Bronchial epithelial cell (primary cell): ENCODE data around the gene MOK. TPM values are rescaled to one million over a fixed set of nuclear protein-coding genes. Genes with fewer than 3 reads are reported as not detected.
A peak's percentile ranks its signal among the peaks of the same experiment; 100 is the strongest.

Experiments used
- DNase-seq: peaks from one replicate; pipeline ENCODE4 v3.0.0-alpha.2; 2010; ENCODE audit warnings: low read depth
- FAIRE-seq: peaks from 2 replicates; lab custom pipeline; 2011; peaks lifted over from hg19 to GRCh38; lab: Jason Lieb, UNC
- H3K27me3 ChIP-seq: 2 replicates; pipeline ENCODE4 v1.5.1; 2011; ENCODE audit warnings: low read length; ENCODE audit not compliant: control insufficient read depth, insufficient read depth
- H3K36me3 ChIP-seq: 2 replicates; pipeline ENCODE4 v1.5.1; 2011; ENCODE audit warnings: low read length; ENCODE audit not compliant: control insufficient read depth, insufficient read depth
- H3K4me3 ChIP-seq: 2 replicates; pipeline ENCODE4 v1.5.1; 2011; ENCODE audit warnings: mild to moderate bottlenecking, low read depth, low read length, control low read depth
- total RNA-seq: library from RNA; depleted of rRNA; stranded (reverse); fragments of >200 nt; gene quantifications from 2 replicates; pipeline ENCODE4 v1.2.1, GENCODE V29; 2014
- TF ChIP-seq, protein P1 (sequence below): IDR thresholded peaks from 2 replicates; pipeline ENCODE4 v1.5.1; 2011; ENCODE audit warnings: mild to moderate bottlenecking, moderate library complexity, low read length, control low read depth, inconsistent platforms; ENCODE audit not compliant: insufficient read depth, severe bottlenecking

MOK gene
- total RNA-seq, 1 donor from 2014 or later, result 3.2 TPM

DNA sequence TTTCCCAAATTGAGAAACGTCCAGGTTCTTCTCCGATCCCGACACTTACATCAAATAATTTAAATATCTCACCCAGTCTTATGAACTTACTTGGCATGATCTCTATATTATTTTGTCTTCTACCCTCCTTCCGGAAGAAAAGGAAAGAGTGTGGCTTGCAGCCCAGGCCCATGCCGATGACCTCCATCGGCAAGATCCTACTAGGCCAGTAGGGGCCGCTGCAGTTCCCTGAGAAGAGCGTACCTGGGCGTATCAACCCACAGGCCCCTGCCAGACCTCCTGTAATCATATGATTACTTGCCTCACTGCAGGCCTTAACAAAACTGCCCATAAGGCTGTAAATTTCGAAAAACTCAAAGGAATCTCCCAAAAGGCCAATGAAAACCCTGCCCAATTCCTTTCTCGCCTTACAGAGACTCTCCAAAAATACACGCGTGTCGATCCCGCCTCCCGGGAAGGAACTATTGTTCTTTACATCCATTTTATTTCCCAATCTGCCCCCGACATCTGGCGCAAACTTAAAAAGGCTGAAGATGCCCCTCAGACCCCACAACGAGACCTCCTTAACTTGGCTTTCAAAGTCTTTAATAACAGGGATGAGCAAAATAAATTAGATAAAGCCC, 69.6 kb downstream of the MOK start:
- Histone ChIP-seq H3K27me3 (no peaks in the 10 kb centered on the region), H3K36me3 (peaks cover 9% of the 10 kb centered on the region), H3K4me3 (no peak overlapping the region)
- FAIRE-seq (no peak), DNase-seq (peak; percentile 68)
- TF ChIP-seq, protein P1, sequence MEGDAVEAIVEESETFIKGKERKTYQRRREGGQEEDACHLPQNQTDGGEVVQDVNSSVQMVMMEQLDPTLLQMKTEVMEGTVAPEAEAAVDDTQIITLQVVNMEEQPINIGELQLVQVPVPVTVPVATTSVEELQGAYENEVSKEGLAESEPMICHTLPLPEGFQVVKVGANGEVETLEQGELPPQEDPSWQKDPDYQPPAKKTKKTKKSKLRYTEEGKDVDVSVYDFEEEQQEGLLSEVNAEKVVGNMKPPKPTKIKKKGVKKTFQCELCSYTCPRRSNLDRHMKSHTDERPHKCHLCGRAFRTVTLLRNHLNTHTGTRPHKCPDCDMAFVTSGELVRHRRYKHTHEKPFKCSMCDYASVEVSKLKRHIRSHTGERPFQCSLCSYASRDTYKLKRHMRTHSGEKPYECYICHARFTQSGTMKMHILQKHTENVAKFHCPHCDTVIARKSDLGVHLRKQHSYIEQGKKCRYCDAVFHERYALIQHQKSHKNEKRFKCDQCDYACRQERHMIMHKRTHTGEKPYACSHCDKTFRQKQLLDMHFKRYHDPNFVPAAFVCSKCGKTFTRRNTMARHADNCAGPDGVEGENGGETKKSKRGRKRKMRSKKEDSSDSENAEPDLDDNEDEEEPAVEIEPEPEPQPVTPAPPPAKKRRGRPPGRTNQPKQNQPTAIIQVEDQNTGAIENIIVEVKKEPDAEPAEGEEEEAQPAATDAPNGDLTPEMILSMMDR, result peak; percentile 89

DNA sequence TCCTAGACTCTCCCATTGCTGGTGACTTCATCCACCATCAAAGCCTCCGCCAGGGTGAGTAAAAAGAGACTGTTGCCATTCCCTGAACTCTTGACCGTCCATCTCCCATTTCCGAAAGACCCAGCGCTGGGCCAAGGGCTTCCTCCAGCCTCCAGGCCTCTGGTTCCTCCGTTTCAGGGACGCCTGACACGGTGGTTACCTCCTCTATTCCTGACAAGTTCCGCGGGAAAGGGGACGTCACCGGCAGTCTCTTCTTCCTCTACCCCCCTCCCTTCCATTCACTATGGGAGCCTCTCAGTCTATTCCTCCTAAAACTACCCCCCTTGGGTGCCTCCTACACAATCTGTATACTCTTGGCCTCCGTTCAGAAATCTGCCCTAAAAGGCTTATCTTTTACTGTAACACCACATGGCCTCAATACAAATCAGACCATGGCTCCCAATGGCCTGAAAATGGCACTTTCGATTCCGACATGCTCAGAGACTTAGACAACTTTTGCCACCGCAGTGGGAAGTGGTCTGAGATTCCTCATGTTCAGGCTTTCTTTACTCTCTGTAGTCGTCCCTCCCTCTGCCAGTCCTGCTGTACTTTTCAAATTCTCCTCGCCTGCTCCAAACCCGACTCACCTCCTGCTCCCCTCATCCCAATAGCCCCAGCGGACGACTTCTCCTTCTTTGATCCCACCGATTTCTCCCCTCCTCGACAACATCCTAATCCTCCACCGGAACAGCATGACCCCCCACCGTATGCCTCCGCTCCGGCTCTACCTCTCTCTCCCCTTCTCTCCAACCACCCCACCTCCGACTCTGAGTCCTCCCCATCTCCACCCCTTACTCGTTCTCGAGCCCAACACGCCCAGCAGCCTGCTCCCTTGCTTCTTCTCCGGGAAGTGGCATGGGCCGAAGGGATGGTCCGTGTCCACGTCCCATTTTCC, 70.4 kb downstream of the MOK start:
- TF ChIP-seq, protein P1, result no peak
- Histone ChIP-seq H3K4me3 (no peak overlapping the region), H3K36me3 (peaks cover 9% of the 10 kb centered on the region), H3K27me3 (no peaks in the 10 kb centered on the region)
- no peak for DNase-seq
- no peak for FAIRE-seq

DNA sequence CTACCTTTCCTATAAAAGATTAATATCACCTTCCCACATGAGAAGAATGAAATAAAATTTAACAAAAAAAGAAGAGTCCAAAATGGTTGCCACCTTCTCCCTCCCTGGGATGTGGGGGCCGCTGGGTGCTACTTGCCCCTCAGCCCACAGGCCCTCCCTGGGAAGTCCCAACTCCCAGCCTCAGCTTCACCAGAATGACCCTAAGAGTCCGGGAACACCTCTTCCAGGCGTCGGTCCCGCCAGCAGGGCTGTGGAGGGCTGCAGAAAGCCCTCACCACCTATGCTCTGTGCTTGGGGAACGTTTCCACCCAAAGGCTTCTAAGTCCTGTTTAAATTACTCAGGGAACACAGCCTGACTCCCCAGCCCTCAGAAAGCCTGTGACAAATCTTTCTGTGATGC, 71.9 kb downstream of the MOK start:
- H3K4me3 ChIP-seq, result no peak overlapping the region
- no peak for FAIRE-seq
- H3K27me3 ChIP-seq, result no peaks in the 10 kb centered on the region
- TF ChIP-seq, protein P1, result no peak
- peaks cover 9% of the 10 kb centered on the region for H3K36me3 ChIP-seq
- no peak for DNase-seq

DNA sequence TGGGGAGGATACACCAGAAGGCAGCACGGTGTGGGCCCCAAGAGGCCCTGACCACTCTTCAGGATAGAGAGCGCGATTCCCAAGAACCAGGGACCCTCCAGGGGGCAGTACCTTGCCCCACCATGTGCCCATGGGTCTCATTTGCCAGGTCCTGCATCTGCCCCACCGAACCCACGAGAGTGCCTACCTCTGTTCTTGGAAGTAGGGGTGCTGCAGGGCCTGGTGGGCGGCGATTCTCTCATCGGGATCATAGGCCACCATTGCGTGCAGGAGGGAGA, 72.7 kb downstream of the MOK start:
- TF ChIP-seq, protein P1, result no peak
- Histone ChIP-seq H3K27me3 (no peaks in the 10 kb centered on the region), H3K4me3 (no peak overlapping the region), H3K36me3 (peaks cover 9% of the 10 kb centered on the region)
- no peak for DNase-seq
- FAIRE-seq, result no peak

DNA sequence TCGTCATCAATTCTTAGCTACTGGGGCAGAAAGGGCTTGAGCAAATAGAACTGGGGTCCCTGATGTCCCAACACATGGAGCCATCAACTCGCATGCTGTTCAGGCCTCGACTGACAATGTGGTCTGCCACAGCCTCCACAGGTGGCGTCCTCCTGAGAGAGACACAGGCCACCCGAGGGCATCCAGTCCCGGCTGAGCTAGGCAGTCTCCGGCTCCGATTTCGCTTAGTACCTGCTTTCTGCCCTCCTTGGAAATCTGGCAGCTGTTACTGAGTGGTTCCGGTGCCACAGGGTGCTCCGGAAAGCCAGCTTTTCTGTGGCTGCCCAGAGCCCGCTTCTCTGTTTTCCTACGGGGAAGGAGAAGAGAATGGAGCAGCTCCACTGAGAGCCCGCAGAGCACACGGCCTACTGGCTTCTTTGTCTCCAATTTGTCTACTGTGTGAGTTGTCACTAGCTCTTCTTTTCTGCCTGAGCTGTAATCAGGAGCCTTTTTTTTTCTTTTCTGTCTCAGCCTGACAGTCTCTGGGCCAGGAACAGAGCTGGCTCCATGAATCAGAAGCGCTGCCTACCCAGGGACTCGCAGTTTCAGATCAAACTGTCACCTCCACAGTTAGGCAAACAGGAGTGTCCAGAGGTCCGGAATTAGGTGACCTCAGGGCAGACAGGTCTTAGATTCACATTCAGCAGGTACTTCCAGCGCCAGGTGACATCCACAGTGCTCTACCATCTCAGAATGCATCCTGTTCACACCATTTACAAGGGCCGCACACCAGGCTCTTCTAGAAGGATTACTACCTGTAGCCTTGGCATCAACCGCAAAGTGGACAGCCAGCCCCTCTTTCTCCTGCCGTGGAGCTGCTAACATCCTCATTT, 73.3 kb downstream of the MOK start:
- no peaks in the 10 kb centered on the region for H3K27me3 ChIP-seq
- peaks cover 9% of the 10 kb centered on the region for H3K36me3 ChIP-seq
- no peak for DNase-seq
- TF ChIP-seq, protein P1, result no peak
- no peak overlapping the region for H3K4me3 ChIP-seq
- FAIRE-seq, result no peak
